Measurements from ENCODE around the gene DBP.
"Not testable (repeated sequence)": the region's sequence is repeated elsewhere in the genome, so short reads cannot be mapped to it uniquely, and the experiment has no call there.

The DBP gene

DNA sequence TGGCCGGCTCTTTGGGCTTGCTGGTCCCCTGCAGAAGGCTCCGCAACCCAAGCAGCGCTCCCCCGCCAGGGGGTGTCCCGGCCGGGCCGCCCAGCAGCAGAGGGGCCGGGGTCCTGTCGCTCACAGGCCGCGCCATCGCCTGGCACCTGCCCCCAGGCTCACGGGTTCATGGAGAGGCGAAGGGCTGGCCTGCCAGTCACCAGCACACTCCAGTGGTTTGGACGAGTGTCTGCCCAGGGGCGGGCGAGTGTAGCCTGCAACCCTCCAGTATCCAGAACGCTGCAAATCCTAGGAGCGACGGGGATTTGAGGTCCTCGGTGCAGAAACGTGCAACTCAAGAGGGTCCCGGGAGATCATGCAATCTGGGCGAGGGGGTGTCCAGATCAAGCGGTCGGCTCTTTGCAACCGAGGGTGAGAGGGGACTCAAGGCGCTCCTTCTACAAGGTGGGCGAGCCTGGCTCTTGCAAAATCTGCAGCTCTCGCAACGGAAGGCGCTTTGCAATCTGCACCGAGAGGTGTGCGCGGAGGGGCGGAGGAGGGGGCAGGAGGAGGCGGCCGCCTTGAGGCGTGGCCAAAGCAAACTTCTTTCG, at the start of gene DBP:
Gene DBP, minus strand, starts transcription at position 521 of the 590 bp plus-strand sequence. Its CDS starts 385 bp downstream, at position 136.
- peak; percentile 47 for DNase-seq

DNA sequence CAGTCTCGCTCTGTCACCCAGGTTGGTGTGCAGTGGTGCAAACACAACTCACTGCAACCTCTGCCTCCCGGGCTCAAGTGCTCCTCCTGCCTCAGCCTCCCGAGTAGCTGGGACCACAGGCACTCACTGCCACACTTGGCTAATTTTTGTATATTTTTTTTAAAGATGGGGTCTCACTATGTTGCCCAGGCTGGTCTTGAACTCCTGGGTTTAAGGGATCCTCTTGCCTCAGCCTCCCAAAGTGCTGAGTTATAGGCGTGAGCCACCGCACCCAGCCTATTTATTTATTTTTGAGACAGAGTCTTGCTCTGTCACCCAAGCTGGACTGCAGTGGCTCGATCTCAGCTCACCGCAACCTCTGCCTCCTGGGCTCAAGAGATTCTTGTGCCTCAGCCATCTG, 49.5 kb upstream of the DBP start:
- DNase-seq = not testable (repeated sequence)

- DNase-seq = no peak
These were observed 48.9 kb upstream of the DBP start for GRCh38 chr19:48686088-48686487.

DNA sequence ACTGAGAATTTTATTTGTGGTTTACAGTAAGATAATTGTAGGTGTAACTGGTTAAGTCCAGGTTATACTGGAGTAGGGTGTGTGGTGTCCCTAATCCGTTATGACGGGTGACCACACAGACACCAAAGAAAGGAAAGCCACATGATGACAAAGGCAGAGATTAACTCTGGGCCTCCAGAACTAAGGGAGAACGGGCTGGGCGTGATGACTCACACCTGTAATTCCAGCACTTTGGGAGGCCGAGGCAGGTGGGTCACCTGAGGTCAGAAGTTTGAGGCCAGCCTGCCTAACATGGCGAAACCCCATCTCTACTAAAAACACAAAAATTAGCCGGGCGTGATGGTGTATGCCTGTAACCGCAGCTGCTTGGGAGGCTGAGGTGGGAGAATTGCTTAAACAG, 48.4 kb upstream of the DBP start:
- no peak for DNase-seq

GRCh38 chr19:48683349-48683748, 46.2 kb upstream of the DBP start:
- no peak for DNase-seq

DNA sequence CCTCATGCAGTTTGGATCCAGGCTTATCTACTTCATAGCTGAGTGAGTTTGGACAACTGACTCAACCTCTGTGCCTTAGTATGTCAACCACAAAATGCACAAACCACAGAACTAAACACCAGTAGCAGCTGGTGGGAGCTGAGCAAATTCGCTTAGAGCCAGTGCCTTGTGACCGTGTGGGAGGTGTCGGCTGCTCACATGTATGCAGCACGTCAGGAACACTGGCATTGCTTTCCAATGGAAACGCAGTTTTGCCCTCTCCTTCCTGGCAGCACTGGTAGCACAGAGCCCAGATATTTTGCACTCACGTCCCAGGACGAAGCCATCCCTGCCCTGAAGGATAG, 43.9 kb upstream of the DBP start:
- no peak for DNase-seq

GRCh38 chr19:48680436-48681126, 43.4 kb upstream of the DBP start:
- DNase-seq = no peak

DNA sequence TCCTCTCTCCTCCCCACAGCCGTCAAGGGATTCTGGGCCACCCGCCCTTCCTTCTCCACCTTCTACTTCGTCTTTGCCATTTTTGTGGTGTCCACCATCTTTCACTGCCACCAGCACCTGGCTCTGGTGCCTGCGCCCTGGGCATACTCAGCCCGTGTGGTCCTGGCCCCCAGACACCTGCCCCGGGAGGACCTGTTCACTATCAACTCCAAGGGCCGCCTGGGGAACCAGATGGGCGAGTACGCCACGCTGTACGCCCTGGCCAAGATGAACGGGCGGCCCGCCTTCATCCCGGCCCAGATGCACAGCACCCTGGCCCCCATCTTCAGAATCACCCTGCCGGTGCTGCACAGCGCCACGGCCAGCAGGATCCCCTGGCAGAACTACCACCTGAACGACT, 42.8 kb upstream of the DBP start:
- DNase-seq = not testable (repeated sequence)

- DNase-seq = no peak
These were observed 41.0 kb upstream of the DBP start for GRCh38 chr19:48678201-48678600.

GRCh38 chr19:48676887-48677286, 39.7 kb upstream of the DBP start:
- no peak for DNase-seq

DNA sequence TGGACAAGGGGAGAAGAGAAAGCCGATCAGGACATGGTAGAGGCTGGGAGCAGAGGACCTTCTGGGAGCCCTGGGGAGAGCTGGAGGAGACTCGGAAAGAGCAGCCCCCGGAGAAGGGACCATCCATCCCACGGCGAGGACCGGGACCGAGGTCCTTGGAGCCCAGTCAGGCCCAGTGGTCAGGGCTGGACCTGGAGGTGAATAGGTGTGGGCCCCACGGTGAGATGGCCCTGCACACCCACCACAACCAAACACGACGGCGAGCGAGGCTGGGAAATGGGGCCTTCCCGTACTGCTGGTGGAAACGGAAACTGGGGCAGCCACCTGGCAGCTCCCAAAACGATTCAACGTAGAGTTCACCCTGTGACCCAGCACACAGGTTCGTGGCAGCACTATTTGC, 39.3 kb upstream of the DBP start:
- DNase-seq = no peak

- peak; percentile 63 for DNase-seq
These were observed 38.0 kb upstream of the DBP start for GRCh38 chr19:48674921-48675824.

- no peak for DNase-seq
These were observed 37.1 kb upstream of the DBP start for GRCh38 chr19:48674216-48674809.

- no peak for DNase-seq
These were observed 36.4 kb upstream of the DBP start for GRCh38 chr19:48673436-48674100.

- DNase-seq = no peak
These were observed 35.8 kb upstream of the DBP start, which contains the start of gene NTN5 for GRCh38 chr19:48672994-48673393. TSS of gene NTN5 (minus strand) at chr19:48673017. CDS start at chr19:48670986, 2,031 bp downstream.

GRCh38 chr19:48671446-48671995, 34.3 kb upstream of the DBP start:
- no peak for DNase-seq

- no peak for DNase-seq
These were observed 33.7 kb upstream of the DBP start for GRCh38 chr19:48670699-48671445.

DNA sequence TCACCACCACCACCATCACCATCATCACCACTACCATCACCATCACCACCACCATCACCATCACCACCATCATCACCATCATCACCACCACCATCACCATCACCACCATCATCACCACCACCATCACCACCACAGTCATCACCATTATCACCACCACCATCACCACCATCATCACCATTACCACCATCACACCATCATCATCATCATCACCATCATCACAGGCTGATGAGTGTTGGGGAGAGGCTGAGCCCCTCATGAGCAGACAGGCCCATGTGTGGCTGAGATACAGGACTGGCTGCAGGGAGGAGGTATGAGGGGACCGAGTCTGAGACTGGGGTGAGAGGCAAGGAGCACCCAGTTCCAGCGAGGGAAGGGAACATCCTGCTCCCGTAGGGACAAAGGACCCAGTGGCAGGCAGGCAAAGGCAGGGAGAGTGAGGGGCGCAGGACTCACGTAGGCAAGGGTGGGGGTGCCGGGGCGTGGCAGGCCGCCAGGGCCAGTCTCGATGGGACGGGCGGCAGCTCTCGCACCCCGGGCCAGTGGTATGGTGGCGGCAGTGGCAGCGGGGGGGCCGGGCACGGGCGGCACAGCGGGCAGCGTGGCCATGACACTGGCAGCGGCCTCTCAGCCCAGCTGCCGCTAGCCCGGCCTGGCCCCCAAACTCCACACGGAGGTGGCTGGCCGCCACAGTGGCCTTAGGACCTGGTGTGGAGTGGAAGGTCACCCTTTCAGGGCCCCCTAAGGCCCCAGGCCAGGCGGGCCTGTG, 32.9 kb upstream of the DBP start:
- DNase-seq = no peak

DNA sequence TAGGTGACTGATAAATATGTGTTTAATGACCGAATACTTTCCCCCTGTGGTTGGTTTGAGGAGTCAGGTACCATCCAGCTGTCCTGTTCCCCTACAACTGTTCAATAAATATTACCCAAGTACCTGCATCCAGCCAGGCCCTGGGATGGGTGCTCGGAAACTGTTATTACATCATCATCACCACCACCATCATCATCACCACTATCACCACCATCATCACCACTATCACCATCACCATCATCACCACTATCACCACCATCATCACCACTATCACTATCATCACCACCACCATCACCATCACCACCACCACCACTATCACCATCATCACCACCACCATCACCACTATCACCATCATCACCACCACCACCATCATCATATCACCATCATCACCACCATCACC, 31.6 kb upstream of the DBP start:
- DNase-seq = no peak

- no peak for DNase-seq
These were observed 31.2 kb upstream of the DBP start for GRCh38 chr19:48668332-48668731.

- DNase-seq = no peak
These were observed 28.6 kb upstream of the DBP start for GRCh38 chr19:48665786-48666185.
